Activated B cell treated with CpG ODN at 0.5 μM for 24 hours (primary cell): ENCODE data around the gene MYLK2. TPM values are rescaled to one million over a fixed set of nuclear protein-coding genes. Genes with fewer than 3 reads are reported as not detected.

ENCODE experiments used
- ATAC-seq: fragments of 200-7000 bp; cut with Tn5 transposase; one replicate; pipeline ENCODE4 v1.10.0; 2021; ENCODE audit warnings: low read depth, mild to moderate bottlenecking, moderate library complexity
- CTCF ChIA-PET: fragments of 350-600 bp; sonication (Branson Sonifier 250); formaldehyde crosslinking; loops from one replicate; lab custom pipeline; 2021; ENCODE audit warnings: antibody characterized with exemption; lab: Charles Lee
- POLR2A ChIA-PET: fragments of 350-600 bp; sonication (Branson Sonifier 250); formaldehyde crosslinking; loops from one replicate; lab custom pipeline; 2021; ENCODE audit warnings: antibody characterized with exemption; lab: Charles Lee
- DNase-seq: peaks from one replicate; pipeline ENCODE4 v3.0.0; 2022
- H3K27ac Mint-ChIP-seq: one replicate; pipeline ENCODE4 v1.8.0; 2020; ENCODE audit warnings: mixed read lengths
- H3K27me3 Mint-ChIP-seq: one replicate; pipeline ENCODE4 v1.8.0; 2021; ENCODE audit warnings: mixed read lengths
- H3K36me3 Mint-ChIP-seq: one replicate; pipeline ENCODE4 v1.8.0; 2021; ENCODE audit warnings: low read depth, mixed read lengths
- H3K4me1 Mint-ChIP-seq: one replicate; pipeline ENCODE4 v1.8.0; 2021; ENCODE audit warnings: mixed read lengths
- H3K4me3 Mint-ChIP-seq: one replicate; pipeline ENCODE4 v1.8.0; 2020; ENCODE audit warnings: mild to moderate bottlenecking, mixed read lengths
- H3K9me3 Mint-ChIP-seq: one replicate; pipeline ENCODE4 v1.8.0; 2020; ENCODE audit warnings: mixed read lengths
- intact Hi-C: fragments of 100-400 bp; cut with micrococcal nuclease; formaldehyde crosslinking; loops from one replicate; pipeline ENCODE4 v1.15.1; 2024
- total RNA-seq: library from RNA; stranded (reverse); gene quantifications from 2 replicates; pipeline ENCODE4 v1.2.3, GENCODE V29; 2022
- TF ChIP-seq, protein P1 (sequence below): fragments of 200-600 bp; IDR thresholded peaks from one replicate; pipeline ENCODE4 v1.8.0; 2022; ENCODE audit warnings: antibody characterized with exemption, mild to moderate bottlenecking

The MYLK2 gene
- total RNA-seq, 1 donor from 2014 or later: not detected

DNA sequence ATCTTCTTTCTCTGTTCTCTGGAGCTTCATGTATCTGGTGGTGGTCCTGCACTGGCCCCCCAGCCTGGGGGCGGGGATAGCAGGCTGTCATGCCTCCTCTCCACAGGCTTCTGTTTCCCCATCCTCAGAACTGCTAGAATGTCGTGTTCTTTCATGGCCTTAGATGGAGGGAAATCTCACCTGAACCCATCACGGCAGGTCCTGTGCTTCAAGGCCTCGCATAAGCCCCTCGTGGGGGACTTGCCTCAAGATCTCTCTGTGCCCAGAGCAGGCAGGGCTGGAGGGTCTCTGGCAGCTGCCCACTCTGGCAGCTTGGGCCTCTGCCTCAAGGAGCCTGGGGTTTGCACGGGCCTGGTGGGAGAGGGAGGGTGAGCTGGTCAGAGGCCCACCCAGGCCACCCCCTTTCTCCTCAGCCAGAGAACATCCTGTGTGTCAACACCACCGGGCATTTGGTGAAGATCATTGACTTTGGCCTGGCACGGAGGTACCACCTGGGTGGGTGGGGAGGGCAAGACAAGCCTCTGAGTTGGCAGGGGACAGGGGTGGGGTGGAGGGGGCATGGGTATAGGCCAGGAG lies 11.3 kb downstream of the MYLK2 start:
- H3K9me3 Mint-ChIP-seq: no peaks in the 10 kb centered on the region
- intact Hi-C loops: no loop called here
- ChIA-PET POLR2A (interaction anchor here (0.6 kb wide), 1 partner anchor 1074 kb away, joined by 4 read pairs; no protein-coding TSS in a partner anchor), CTCF (interaction anchor here (0.9 to 1.0 kb wide), 2 partner anchors 17 to 201 kb away, joined by 3 read pairs; no protein-coding TSS in a partner anchor)
- peaks cover 6% of the 10 kb centered on the region for H3K4me1 Mint-ChIP-seq
- TF ChIP-seq, protein P1, sequence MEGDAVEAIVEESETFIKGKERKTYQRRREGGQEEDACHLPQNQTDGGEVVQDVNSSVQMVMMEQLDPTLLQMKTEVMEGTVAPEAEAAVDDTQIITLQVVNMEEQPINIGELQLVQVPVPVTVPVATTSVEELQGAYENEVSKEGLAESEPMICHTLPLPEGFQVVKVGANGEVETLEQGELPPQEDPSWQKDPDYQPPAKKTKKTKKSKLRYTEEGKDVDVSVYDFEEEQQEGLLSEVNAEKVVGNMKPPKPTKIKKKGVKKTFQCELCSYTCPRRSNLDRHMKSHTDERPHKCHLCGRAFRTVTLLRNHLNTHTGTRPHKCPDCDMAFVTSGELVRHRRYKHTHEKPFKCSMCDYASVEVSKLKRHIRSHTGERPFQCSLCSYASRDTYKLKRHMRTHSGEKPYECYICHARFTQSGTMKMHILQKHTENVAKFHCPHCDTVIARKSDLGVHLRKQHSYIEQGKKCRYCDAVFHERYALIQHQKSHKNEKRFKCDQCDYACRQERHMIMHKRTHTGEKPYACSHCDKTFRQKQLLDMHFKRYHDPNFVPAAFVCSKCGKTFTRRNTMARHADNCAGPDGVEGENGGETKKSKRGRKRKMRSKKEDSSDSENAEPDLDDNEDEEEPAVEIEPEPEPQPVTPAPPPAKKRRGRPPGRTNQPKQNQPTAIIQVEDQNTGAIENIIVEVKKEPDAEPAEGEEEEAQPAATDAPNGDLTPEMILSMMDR: no peak
- no peaks in the 10 kb centered on the region for H3K27me3 Mint-ChIP-seq
- H3K27ac Mint-ChIP-seq: no peak overlapping the region
- no peak for ATAC-seq
- no peak for DNase-seq
- H3K4me3 Mint-ChIP-seq: no peak overlapping the region
- H3K36me3 Mint-ChIP-seq: no peaks in the 10 kb centered on the region

DNA sequence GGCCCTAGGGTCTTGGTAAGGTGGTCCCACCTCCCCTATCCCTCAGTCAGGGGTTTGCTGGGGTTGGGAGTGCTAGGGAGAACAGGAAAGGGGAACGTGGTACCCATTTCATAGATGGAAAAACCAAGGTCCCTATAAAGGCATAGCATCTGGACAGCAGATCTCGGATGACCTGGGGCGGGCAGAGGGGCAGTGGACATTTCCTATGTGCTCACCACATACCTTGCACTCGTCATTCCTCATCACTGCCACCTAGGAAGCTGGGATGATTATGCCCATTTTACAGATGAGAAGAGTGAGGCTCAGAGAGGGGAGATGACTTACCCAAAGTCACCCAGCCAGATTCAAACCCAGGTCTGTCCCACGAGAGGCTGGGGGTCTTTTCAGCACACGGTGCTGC lies 12.1 kb downstream of the MYLK2 start:
- Mint-ChIP-seq H3K27me3 (no peaks in the 10 kb centered on the region), H3K27ac (no peak overlapping the region)

DNA sequence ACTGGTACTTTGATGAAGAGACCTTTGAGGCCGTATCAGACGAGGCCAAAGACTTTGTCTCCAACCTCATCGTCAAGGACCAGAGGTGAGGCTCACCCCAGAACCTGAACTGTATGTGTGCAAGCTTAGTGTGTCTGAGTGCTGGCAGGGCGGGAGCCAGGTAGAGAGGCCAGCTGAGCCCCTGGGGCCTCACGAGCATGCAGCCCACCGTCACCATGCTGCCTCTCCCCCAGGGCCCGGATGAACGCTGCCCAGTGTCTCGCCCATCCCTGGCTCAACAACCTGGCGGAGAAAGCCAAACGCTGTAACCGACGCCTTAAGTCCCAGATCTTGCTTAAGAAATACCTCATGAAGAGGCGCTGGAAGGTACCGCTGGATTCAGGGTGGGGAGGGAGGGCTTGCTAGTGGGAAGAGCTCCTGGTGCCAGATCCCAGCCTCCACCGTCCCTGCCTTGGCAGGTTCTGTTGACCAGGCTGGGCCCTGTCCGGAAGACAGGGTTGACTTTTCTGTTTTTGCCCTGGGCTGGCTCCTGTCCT lies 12.7 kb downstream of the MYLK2 start:
- H3K4me1 Mint-ChIP-seq: peaks cover 14% of the 10 kb centered on the region
- TF ChIP-seq, protein P1: no peak
- H3K36me3 Mint-ChIP-seq: no peaks in the 10 kb centered on the region
- H3K4me3 Mint-ChIP-seq: no peak overlapping the region
- POLR2A ChIA-PET: no interaction called here
- ATAC-seq (no peak), DNase-seq (no peak)
- no peaks in the 10 kb centered on the region for H3K27me3 Mint-ChIP-seq
- intact Hi-C loops: no loop called here
- H3K27ac Mint-ChIP-seq: no peak overlapping the region
- CTCF ChIA-PET: interaction anchor here (1.2 kb wide), 1 partner anchor 9 kb away, joined by 3 read pairs; no protein-coding TSS in a partner anchor
- no peaks in the 10 kb centered on the region for H3K9me3 Mint-ChIP-seq

More for the DNA sequence above, 12.1 kb downstream of the MYLK2 start:
- Mint-ChIP-seq H3K36me3 (no peaks in the 10 kb centered on the region), H3K4me3 (no peak overlapping the region), H3K4me1 (peaks cover 11% of the 10 kb centered on the region), H3K9me3 (no peaks in the 10 kb centered on the region)
- POLR2A ChIA-PET: interaction anchor here (0.6 kb wide), 1 partner anchor 1073 kb away, joined by 4 read pairs; no protein-coding TSS in a partner anchor
- CTCF ChIA-PET: no interaction called here
- no peak for ATAC-seq
- TF ChIP-seq, protein P1: no peak
- no peak for DNase-seq
- intact Hi-C loops: no loop called here

DNA sequence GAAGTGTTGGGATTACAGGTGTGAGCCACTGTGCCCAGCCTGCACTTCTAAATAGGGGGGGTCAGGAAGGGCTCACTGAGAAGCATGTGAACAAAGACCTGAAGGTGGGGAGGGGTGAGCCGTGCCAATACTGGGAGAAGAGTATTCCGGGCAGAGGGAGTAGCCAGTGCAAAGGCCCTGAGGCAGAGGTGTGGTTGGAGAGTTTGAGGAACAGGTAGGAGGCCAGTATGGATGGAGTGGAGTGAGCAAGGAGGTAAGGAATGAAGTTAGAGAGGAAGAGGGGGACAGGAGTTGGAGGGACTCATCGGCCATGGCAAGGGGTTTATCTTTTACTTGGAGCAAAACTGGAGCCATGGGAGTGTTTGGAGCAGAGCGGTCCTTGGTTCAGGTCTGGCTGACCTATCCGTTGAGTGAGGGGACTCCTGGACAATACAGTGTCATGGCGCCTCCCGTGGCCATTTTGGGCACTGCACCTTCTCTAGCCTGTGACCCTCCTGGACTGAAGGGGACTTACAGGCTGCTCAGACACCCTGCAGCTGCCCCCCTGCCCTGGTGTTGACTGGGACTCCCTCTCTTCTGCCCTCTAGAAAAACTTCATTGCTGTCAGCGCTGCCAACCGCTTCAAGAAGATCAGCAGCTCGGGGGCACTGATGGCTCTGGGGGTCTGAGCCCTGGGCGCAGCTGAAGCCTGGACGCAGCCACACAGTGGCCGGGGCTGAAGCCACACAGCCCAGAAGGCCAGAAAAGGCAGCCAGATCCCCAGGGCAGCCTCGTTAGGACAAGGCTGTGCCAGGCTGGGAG lies 14.2 kb downstream of the MYLK2 start:
- Mint-ChIP-seq H3K9me3 (no peaks in the 10 kb centered on the region), H3K36me3 (no peaks in the 10 kb centered on the region), H3K27me3 (no peaks in the 10 kb centered on the region), H3K4me3 (no peak overlapping the region), H3K27ac (no peak overlapping the region), H3K4me1 (peaks cover 14% of the 10 kb centered on the region)
- TF ChIP-seq, protein P1: no peak
- POLR2A ChIA-PET: no interaction called here
- CTCF ChIA-PET: interaction anchor here (0.9 to 1.5 kb wide), 4 partner anchors 10 to 13 kb away, joined by 3 to 4 read pairs (median 3); partner anchors contain the start of gene FOXS1
- DNase-seq: peak; percentile 63
- peak; percentile 67 for ATAC-seq
- intact Hi-C loops: no loop called here
